Activated naive CD8-positive, alpha-beta T cell treated with anti-CD3 and anti-CD28 coated beads, Interleukin-2, amount 50 U/mL, for 16 hours (primary cell): ENCODE data around the gene LRPAP1.
"Not testable (repeated sequence)": the region's sequence is repeated elsewhere in the genome, so short reads cannot be mapped to it uniquely, and the experiment has no call there.

ENCODE experiments used
- DNase-seq: peaks from one replicate; pipeline ENCODE4 v3.0.0-alpha.2; 2020; ENCODE audit warnings: low read depth, low spot score

LRPAP1 gene

DNA sequence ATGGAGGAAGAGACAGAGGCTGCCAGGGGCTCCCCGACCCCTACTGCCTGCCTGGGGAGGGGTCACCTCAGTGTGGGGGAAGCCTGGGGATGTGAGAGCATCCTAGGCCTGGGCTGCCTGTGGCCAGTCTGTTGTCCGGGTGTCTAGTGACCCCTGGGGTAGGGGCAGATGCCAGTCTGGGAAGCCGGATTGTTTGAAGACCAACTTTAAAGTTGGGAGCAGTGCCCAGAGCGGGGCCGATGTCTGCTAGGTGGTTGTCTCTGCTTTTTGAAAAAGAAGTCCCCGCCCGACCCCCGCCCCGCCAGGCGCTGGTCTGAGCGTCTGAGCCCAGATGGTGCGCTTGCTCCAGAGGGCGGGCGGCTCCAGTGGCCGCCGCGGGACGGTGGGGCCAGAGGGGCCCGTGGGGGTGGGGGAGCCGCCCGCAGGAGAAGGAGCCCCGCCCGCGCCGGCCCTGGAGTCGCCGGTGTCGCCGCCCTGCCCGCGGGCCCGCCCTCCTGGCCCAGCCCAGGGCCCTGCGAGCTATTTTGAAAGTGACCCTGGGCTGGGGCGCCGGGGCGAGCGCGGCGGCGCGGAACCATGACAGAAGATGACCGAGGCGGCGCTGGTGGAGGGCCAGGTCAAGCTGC lies 69.3 kb downstream of the LRPAP1 start, which contains the start of gene DOK7:
DOK7 (plus strand) TSS at position 517 of the 626 bp plus-strand sequence; CDS start at position 587, 70 bp downstream.
- no peak for DNase-seq

DNA sequence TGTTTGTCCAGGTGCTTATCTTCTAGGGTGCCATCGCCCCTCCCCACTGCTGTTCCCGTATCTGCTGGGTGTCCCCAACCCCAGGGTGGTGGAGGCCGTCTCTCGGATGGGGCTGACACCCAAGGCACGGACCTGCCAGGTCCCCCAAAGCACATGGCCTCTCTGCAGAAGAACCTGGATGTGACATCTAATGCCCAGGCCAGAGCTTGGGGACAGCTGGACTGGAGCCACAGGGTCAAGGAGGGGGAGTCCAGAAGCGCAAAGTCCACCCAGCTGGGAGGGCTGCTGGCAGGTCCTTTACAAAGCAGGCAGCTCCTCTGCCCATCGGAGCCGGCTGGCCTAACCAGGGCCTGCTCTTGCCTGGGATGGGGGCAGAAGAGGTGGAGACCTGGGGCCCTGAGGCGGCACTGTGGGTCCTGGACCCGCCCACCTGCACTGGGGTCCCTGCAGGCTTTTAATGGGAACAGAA lies 69.9 kb downstream of the LRPAP1 start:
- no peak for DNase-seq

DNA sequence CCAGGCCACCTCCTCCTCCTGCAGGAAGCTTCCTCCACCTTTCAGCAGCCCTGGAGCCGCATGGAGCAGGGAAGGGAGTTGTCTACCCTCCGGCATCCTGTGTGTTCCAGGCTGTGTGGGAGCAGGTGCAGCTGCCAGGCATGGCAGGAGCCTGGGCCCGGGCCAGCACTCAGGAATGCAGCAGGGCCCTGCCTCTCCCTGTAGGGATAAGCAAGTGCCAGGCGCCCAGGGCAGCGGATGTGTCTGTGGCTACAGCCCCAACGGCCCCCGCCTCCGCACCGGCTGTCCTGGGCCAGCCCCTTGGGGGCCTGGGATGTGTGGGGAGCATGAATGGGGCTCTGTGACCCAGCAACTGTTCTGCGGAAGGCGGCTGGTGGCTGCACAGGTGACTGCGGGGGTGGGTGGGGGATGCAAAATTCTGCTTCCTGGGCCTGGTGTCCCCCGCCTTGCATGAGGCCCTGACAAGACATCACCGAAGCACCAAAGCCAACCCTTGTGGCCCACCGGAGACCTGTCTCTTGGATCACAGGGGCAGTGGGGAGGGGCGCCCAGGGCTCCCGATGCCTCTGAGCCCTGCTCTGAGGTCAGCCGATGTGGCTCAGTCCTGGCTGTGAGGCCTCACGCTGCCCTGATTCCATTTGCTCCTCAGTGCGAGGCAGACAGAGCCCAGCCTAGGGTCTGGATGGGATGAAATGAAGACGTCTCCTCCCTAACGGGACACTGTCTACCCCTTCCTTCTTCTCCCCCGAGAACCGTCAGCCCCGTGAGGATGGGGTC lies 70.5 kb downstream of the LRPAP1 start:
- no peak for DNase-seq

DNA sequence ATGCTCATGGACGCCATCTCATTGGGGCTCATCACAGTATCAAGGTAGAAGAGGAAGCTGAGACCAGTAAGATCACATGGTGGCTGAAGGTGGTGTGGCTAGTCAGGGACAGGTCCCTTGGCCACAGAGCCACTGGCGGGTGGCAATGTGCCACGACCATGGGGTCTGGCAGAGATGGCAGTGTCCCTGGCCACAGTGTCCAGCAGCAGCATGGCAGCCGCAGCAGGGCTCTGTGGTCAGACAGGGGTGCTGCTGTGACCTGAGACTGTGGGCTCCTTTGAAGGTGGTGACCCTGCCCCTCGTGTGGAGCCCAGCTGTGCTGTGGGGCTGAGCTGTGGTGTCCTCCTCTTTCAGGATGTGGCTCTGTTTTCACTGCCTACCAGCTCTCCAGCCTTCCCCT lies 71.3 kb downstream of the LRPAP1 start:
- no peak for DNase-seq

DNA sequence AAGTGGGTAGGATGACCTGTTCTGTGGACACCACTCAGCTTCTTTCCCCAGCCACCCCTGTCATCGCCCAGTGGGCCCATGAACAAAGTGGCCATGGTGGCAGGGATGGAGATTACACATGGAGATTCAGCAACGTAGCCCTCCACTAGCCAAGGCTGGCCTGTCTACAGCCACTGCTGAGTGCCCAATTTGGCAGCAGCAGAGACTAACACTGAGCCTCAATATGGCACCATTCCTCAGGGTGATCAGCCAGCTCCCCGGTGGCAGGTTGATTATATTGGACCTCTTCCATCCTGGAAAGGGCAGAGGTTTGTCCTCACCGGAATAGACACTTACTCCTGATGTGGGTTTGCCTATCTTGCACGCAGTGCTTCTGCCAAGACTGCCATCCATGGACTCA lies 73.1 kb downstream of the LRPAP1 start:
- DNase-seq = not testable (repeated sequence)

DNA sequence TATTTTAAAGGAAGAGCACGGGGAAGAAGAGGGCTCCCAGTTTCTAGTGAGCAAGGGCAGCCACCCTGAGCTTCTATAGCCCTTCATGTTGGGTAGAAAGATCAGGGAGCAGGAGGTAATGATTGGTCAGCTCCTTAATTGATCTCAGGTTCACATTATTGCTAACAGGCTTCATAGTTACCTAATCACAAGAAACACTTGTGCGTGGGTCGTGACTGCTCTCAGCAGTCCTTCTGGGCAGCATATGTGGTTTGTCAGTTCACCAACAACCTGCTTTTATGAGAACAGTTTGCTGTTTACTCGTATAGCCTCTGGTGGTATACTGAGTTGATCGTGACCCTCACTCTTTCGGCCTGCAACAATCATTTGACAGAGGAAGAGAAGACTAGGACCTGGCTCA lies 73.9 kb downstream of the LRPAP1 start:
- DNase-seq = no peak

DNA sequence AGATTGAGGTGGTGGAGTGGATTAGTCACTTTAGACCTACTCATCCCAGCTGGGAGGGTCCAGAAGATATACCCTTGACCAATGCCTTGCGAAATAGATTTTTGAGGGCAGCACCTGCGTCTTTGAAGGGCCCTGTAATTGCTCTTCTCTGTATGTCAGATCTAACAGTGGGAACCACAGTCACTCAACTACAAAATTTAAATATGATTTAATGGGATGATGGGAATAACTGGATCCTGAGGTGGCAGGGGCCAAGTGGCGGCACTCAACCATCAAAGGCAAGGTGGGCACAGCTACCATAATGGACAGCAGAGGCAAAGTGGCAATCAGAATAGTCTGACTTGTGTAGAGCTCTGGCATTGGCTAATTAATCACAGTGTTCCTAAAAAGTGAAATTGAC lies 76.6 kb downstream of the LRPAP1 start:
- DNase-seq = not testable (repeated sequence)
